Astrocyte (in vitro differentiated cells and primary cell): ENCODE results near the gene FBXL16. TPM values are rescaled to one million over a fixed set of nuclear protein-coding genes. Genes with fewer than 3 reads are reported as not detected.
A peak's percentile ranks its signal among the peaks of the same experiment; 100 is the strongest.

Source experiments
- DNase-seq: peaks from one replicate; pipeline ENCODE4 v3.0.0-alpha.2; 2010; ENCODE audit warnings: low read depth
- FAIRE-seq: peaks from 2 replicates; lab custom pipeline; 2011; peaks lifted over from hg19 to GRCh38; lab: Jason Lieb, UNC
- H2AFZ ChIP-seq: 2 replicates; pipeline ENCODE4 v1.6.0; 2012; ENCODE audit warnings: low read depth, low read length, inconsistent platforms
- H3K27ac ChIP-seq: 2 replicates; pipeline ENCODE4 v1.5.1; 2011; ENCODE audit warnings: low read depth, low read length, inconsistent platforms
- H3K27me3 ChIP-seq: 2 replicates; pipeline ENCODE4 v1.6.0; 2011; ENCODE audit warnings: low read length, inconsistent platforms; ENCODE audit not compliant: insufficient read depth
- H3K36me3 ChIP-seq: 2 replicates; pipeline ENCODE4 v1.5.1; 2011; ENCODE audit warnings: low read length, inconsistent platforms; ENCODE audit not compliant: insufficient read depth
- H3K4me1 ChIP-seq: 2 replicates; pipeline ENCODE4 v1.5.1; 2011; ENCODE audit warnings: low read length, inconsistent platforms; ENCODE audit not compliant: insufficient read depth
- H3K4me2 ChIP-seq: 2 replicates; pipeline ENCODE4 v1.6.0; 2012; ENCODE audit warnings: low read length, inconsistent platforms
- H3K4me3 ChIP-seq: 2 replicates; pipeline ENCODE4 v1.5.1; 2011; ENCODE audit warnings: low read depth, mild to moderate bottlenecking, low read length, inconsistent platforms; ENCODE audit not compliant: insufficient read depth
- H3K79me2 ChIP-seq: 2 replicates; pipeline ENCODE4 v1.6.0; 2012; ENCODE audit warnings: mild to moderate bottlenecking, low read length, inconsistent platforms; ENCODE audit not compliant: insufficient read depth
- H3K9ac ChIP-seq: 2 replicates; pipeline ENCODE4 v1.6.0; 2012; ENCODE audit warnings: mild to moderate bottlenecking, low read length, inconsistent platforms
- H3K9me3 ChIP-seq: 2 replicates; pipeline ENCODE4 v1.5.1; 2012; ENCODE audit warnings: low read depth, mild to moderate bottlenecking, low read length, inconsistent platforms; ENCODE audit not compliant: insufficient read depth
- H4K20me1 ChIP-seq: 2 replicates; pipeline ENCODE4 v1.6.0; 2012; ENCODE audit warnings: low read length, inconsistent platforms; ENCODE audit not compliant: insufficient read depth
- H3K27ac Mint-ChIP-seq: one replicate; pipeline ENCODE4 v1.8.0; 2021; ENCODE audit warnings: mild to moderate bottlenecking, mixed read lengths; ENCODE audit not compliant: unreplicated experiment
- H3K27me3 Mint-ChIP-seq: one replicate; pipeline ENCODE4 v1.8.0; 2021; ENCODE audit warnings: low read depth, mixed read lengths; ENCODE audit not compliant: unreplicated experiment
- H3K36me3 Mint-ChIP-seq: one replicate; pipeline ENCODE4 v1.8.0; 2021; ENCODE audit warnings: low read depth, mixed read lengths; ENCODE audit not compliant: unreplicated experiment
- H3K4me1 Mint-ChIP-seq: one replicate; pipeline ENCODE4 v1.8.0; 2021; ENCODE audit warnings: low read depth, mixed read lengths; ENCODE audit not compliant: unreplicated experiment
- H3K4me3 Mint-ChIP-seq: one replicate; pipeline ENCODE4 v1.8.0; 2021; ENCODE audit warnings: mild to moderate bottlenecking, moderate library complexity, mixed read lengths; ENCODE audit not compliant: unreplicated experiment
- H3K9me3 Mint-ChIP-seq: one replicate; pipeline ENCODE4 v1.8.0; 2021; ENCODE audit warnings: mild to moderate bottlenecking, mixed read lengths; ENCODE audit not compliant: unreplicated experiment
- EZH2 ChIP-seq: IDR thresholded peaks from 2 replicates; pipeline ENCODE4 v1.6.1; 2012; ENCODE audit warnings: mild to moderate bottlenecking, low read length, inconsistent platforms; ENCODE audit not compliant: insufficient read depth
- total RNA-seq: library from RNA; stranded (reverse); gene quantifications from 2 replicates; pipeline ENCODE4 v1.2.1, GENCODE V29; 2021
- TF ChIP-seq, protein P1 (sequence below): IDR thresholded peaks from 2 replicates; pipeline ENCODE4 v1.5.1; 2011; ENCODE audit warnings: low read depth, mild to moderate bottlenecking, inconsistent platforms, low read length, moderate library complexity; ENCODE audit not compliant: insufficient read depth

FBXL16 gene
- total RNA-seq, 1 donor from 2014 or later, result 5.2 TPM

DNA sequence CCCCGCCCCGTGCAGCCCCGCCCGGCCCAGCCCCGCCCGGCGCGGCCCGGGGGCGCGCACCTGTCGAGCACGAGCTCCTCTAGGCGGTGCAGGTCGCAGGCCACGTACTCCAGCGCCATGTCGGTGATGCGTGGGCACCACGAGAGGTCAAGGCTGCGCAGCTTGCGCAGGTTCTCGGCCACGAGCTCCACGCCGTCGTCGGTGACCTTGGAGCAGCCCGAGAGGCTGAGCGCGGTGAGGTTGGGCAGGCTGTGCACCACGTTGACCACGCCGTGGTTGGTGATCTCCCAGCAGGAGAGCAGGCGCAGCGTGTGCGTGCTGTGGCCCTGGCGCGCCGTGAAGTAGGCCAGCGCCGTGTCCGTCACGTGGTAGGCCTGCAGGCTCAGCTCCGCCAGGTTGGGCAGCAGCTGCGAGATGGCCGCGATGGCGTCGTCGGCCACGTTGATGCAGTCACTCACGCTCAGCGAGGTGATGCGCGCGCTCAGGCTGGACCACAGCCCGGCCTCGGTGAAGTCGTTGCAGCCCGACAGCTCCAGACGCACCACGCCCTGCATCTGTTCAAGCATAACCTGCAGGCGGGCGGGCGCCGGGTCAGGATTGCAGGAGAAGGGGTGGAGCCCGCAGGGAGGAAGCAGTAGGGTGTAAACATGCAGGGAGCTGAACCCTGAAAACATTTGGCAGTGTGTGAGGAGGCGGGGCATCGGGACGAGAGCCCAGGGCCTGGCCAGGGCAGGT lies 10.1 kb downstream of the FBXL16 start:
- Histone ChIP-seq H4K20me1 (no peaks in the 10 kb centered on the region), H3K9me3 (no peaks in the 10 kb centered on the region), H3K27ac (no peak overlapping the region), H3K27me3 (peaks cover 13% of the 10 kb centered on the region), H3K79me2 (no peaks in the 10 kb centered on the region), H3K4me2 (no peak overlapping the region), H3K4me1 (no peaks in the 10 kb centered on the region), H3K4me3 (no peak overlapping the region), H3K36me3 (no peaks in the 10 kb centered on the region), H2AFZ (no peak overlapping the region), H3K9ac (no peak overlapping the region)
- H3K36me3 Mint-ChIP-seq, result no peaks in the 10 kb centered on the region
- no peak overlapping the region for H3K4me3 Mint-ChIP-seq
- H3K27ac Mint-ChIP-seq, result no peak overlapping the region
- FAIRE-seq (no peak), DNase-seq (no peak)
- TF ChIP-seq, protein P1, sequence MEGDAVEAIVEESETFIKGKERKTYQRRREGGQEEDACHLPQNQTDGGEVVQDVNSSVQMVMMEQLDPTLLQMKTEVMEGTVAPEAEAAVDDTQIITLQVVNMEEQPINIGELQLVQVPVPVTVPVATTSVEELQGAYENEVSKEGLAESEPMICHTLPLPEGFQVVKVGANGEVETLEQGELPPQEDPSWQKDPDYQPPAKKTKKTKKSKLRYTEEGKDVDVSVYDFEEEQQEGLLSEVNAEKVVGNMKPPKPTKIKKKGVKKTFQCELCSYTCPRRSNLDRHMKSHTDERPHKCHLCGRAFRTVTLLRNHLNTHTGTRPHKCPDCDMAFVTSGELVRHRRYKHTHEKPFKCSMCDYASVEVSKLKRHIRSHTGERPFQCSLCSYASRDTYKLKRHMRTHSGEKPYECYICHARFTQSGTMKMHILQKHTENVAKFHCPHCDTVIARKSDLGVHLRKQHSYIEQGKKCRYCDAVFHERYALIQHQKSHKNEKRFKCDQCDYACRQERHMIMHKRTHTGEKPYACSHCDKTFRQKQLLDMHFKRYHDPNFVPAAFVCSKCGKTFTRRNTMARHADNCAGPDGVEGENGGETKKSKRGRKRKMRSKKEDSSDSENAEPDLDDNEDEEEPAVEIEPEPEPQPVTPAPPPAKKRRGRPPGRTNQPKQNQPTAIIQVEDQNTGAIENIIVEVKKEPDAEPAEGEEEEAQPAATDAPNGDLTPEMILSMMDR, result no peak
- TF ChIP-seq EZH2, result peak; percentile 82
- H3K27me3 Mint-ChIP-seq, result peaks cover 39% of the 10 kb centered on the region
- H3K4me1 Mint-ChIP-seq, result peaks cover 2% of the 10 kb centered on the region
- no peaks in the 10 kb centered on the region for H3K9me3 Mint-ChIP-seq

DNA sequence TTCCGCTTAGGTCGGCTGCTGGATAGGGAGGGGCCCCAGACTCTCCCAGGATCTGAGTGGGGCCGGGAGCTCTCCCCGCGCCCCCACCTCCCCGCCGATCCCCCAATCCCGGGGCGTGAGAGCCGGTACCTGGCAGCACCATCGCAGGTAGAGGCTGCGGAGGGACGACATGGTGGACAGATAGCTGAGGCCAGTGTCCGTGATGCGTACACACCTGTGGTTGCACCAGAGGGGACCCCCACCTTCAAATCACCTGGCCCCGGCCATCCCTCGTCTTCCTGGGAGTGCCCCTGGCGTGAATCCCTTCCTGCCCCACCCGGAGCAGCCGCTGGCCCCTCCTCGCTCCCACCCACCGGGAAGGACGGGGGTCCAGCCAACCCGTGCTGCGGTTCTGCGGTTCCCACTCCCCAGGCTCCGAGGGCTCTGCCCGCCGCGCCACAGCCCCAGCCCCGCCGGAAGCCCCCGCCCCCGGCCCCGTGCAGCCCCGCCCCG lies 10.7 kb downstream of the FBXL16 start:
- no peak for DNase-seq
- Histone ChIP-seq H3K27me3 (peaks cover 13% of the 10 kb centered on the region), H3K4me3 (no peak overlapping the region), H3K79me2 (peaks cover under 1% of the 10 kb centered on the region), H3K4me2 (no peak overlapping the region), H3K36me3 (no peaks in the 10 kb centered on the region), H2AFZ (no peak overlapping the region), H3K9ac (no peak overlapping the region), H4K20me1 (no peaks in the 10 kb centered on the region), H3K27ac (no peak overlapping the region), H3K9me3 (no peaks in the 10 kb centered on the region), H3K4me1 (no peaks in the 10 kb centered on the region)
- H3K27ac Mint-ChIP-seq, result no peak overlapping the region
- TF ChIP-seq, protein P1, result no peak
- TF ChIP-seq EZH2, result peak; percentile 6
- peaks cover 39% of the 10 kb centered on the region for H3K27me3 Mint-ChIP-seq
- no peaks in the 10 kb centered on the region for H3K36me3 Mint-ChIP-seq
- H3K4me1 Mint-ChIP-seq, result peaks cover 2% of the 10 kb centered on the region
- H3K4me3 Mint-ChIP-seq, result no peak overlapping the region
- no peak for FAIRE-seq
- no peaks in the 10 kb centered on the region for H3K9me3 Mint-ChIP-seq

DNA sequence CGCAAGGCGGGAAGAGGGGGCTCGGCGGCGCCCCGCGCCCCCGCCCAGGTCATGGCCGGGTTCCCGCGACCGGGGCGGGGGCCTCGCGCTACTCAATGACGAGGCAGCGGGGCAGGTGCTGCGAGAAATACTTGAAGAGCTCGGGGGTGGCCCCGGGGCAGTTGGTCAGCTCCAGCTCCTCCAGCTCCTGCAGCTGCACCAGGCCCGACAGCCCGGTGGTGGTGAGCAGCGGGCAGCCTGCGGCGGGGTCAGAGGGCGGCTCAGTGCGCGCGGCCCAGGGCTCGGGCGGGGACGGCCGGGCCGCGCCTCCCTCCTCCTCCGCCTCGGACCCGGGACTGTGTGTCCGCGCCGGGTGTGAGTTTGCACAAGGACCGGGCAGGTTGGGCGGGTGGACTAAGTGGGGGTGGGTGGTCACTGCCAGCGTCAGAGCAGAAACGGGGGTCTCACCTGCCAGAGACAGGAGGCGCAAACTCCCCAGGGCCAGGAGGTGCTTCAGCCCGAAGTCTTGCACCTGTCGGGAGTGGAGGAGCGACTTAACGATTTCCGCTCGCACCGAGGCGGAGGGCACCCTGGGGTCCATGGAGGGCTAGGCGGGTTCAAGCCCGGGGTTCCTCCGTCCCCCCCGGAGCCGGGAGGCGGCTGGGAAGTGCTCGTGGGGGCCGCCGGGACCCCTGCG lies 11.3 kb downstream of the FBXL16 start:
- Histone ChIP-seq H3K27me3 (peaks cover 13% of the 10 kb centered on the region), H3K79me2 (peaks cover 6% of the 10 kb centered on the region), H3K4me2 (no peak overlapping the region), H4K20me1 (no peaks in the 10 kb centered on the region), H3K9me3 (no peaks in the 10 kb centered on the region), H3K36me3 (no peaks in the 10 kb centered on the region), H2AFZ (no peak overlapping the region), H3K27ac (no peak overlapping the region), H3K9ac (no peak overlapping the region), H3K4me3 (no peak overlapping the region), H3K4me1 (peaks cover 5% of the 10 kb centered on the region)
- H3K36me3 Mint-ChIP-seq, result no peaks in the 10 kb centered on the region
- no peak for FAIRE-seq
- H3K27me3 Mint-ChIP-seq, result peaks cover 37% of the 10 kb centered on the region
- H3K4me1 Mint-ChIP-seq, result peaks cover 2% of the 10 kb centered on the region
- no peak overlapping the region for H3K27ac Mint-ChIP-seq
- no peak overlapping the region for H3K4me3 Mint-ChIP-seq
- no peak for DNase-seq
- no peaks in the 10 kb centered on the region for H3K9me3 Mint-ChIP-seq
- peak; percentile 81 for TF ChIP-seq EZH2
- TF ChIP-seq, protein P1, result no peak
